Type B pancreatic cell (in vitro differentiated cells): ENCODE measurements around the gene RNPC3. TPM values are rescaled to one million over a fixed set of nuclear protein-coding genes. Genes with fewer than 3 reads are reported as not detected.
"Not testable (repeated sequence)": the region's sequence is repeated elsewhere in the genome, so short reads cannot be mapped to it uniquely, and the experiment has no call there.

ENCODE experiments used
- DNase-seq: peaks from one replicate; pipeline ENCODE4 v3.0.0; 2021; ENCODE audit warnings: mixed read lengths; ENCODE audit not compliant: unreplicated experiment; ENCODE audit errors: extremely low spot score
- H3K27ac Mint-ChIP-seq: 2 replicates; pipeline ENCODE4 v1.8.0; 2021; ENCODE audit warnings: mild to moderate bottlenecking, mixed read lengths
- H3K27me3 Mint-ChIP-seq: 2 replicates; pipeline ENCODE4 v1.8.0; 2021; ENCODE audit warnings: mixed read lengths
- H3K36me3 Mint-ChIP-seq: 2 replicates; pipeline ENCODE4 v1.8.0; 2021; ENCODE audit warnings: mixed read lengths
- H3K4me1 Mint-ChIP-seq: one replicate; pipeline ENCODE4 v1.8.0; 2021; ENCODE audit warnings: mixed read lengths; ENCODE audit not compliant: unreplicated experiment
- H3K4me3 Mint-ChIP-seq: 2 replicates; pipeline ENCODE4 v1.8.0; 2021; ENCODE audit warnings: mild to moderate bottlenecking, mixed read lengths
- H3K9me3 Mint-ChIP-seq: 2 replicates; pipeline ENCODE4 v1.8.0; 2021; ENCODE audit warnings: mixed read lengths
- total RNA-seq: library from RNA; stranded (reverse); gene quantifications from 2 replicates; pipeline ENCODE4 v1.2.1, GENCODE V29; 2021; ENCODE audit warnings: low replicate concordance
- TF ChIP-seq, protein P1 (sequence below): fragments of 200-600 bp; sonication (generic); conservative IDR thresholded peaks from 2 replicates; pipeline ENCODE4 v1.5.0; 2021; ENCODE audit warnings: antibody characterized with exemption, mild to moderate bottlenecking

The RNPC3 gene
- total RNA-seq, 1 donor from 2014 or later = 20.5 TPM

DNA sequence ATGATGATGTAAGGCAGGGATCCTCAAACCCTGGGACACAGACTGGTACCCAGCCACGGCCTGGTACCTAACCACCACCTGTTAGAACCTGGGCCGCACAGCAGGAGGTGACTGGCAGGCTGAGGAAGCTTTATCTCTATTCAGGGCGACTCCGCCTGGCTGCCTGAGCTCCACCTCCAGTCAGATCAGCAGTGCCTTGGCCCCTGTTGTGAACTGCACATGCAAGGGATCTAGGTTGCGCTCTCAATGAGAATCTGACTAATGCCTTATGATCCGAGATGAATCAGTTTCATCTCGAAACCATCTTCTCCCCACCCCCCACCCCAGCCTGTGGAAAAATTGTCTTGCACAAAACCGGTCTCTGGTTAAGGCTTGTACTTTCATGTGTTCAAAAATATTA is 4.2 kb downstream of the RNPC3 start:
- Mint-ChIP-seq H3K27me3 (no peaks in the 10 kb centered on the region), H3K27ac (no peak overlapping the region), H3K4me1 (no peaks in the 10 kb centered on the region), H3K4me3 (no peak overlapping the region), H3K36me3 (peaks cover 38% of the 10 kb centered on the region), H3K9me3 (no peaks in the 10 kb centered on the region)
- DNase-seq = no peak
- TF ChIP-seq, protein P1, sequence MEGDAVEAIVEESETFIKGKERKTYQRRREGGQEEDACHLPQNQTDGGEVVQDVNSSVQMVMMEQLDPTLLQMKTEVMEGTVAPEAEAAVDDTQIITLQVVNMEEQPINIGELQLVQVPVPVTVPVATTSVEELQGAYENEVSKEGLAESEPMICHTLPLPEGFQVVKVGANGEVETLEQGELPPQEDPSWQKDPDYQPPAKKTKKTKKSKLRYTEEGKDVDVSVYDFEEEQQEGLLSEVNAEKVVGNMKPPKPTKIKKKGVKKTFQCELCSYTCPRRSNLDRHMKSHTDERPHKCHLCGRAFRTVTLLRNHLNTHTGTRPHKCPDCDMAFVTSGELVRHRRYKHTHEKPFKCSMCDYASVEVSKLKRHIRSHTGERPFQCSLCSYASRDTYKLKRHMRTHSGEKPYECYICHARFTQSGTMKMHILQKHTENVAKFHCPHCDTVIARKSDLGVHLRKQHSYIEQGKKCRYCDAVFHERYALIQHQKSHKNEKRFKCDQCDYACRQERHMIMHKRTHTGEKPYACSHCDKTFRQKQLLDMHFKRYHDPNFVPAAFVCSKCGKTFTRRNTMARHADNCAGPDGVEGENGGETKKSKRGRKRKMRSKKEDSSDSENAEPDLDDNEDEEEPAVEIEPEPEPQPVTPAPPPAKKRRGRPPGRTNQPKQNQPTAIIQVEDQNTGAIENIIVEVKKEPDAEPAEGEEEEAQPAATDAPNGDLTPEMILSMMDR = no peak

DNA sequence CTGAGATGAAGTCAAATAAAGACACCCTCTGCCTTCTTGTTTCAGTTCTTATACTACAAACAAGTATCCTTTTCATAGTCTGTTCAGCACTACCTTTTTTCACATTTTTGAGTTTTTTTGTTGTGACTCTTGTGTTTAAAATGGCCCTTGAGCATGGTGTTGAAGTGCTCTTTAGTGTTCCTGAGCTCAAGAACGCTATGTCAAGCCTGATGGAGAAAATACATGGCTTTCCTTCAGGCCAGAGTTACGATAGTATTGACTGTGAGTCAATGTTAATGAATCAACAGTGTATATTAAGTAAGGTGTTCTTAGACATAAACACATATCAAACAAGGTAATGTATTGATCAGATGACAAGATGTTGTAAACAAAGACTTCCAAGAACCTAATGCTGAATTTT is 12.7 kb downstream of the RNPC3 start:
- Mint-ChIP-seq H3K4me1 (no peaks in the 10 kb centered on the region), H3K9me3 (no peaks in the 10 kb centered on the region), H3K4me3 (no peak overlapping the region), H3K27me3 (no peaks in the 10 kb centered on the region), H3K36me3 (peaks cover 35% of the 10 kb centered on the region), H3K27ac (no peak overlapping the region)
- TF ChIP-seq, protein P1 = no peak
- DNase-seq = no peak

DNA sequence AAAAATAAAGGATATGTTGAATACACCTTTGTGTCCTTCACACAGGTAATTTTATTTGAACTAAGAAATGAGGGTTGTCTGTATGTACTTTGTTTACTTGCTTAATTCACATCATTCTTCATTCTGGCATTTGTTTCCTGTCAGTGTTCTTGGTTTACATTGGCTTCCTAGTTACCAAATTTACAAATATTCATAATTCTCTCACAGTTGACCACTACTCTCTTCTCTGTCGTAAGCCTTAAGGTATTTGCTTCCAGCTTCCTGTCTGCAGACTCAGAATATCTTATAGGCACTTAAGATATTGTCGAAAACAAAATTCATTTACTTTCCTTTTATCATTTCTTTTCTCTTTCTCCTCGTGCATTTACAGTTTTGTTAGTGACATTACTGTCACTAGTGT is 15.9 kb downstream of the RNPC3 start:
- Mint-ChIP-seq H3K36me3 (peaks cover 36% of the 10 kb centered on the region), H3K9me3 (no peaks in the 10 kb centered on the region), H3K4me1 (no peaks in the 10 kb centered on the region), H3K27ac (no peak overlapping the region), H3K27me3 (no peaks in the 10 kb centered on the region), H3K4me3 (no peak overlapping the region)
- TF ChIP-seq, protein P1 = no peak
- no peak for DNase-seq

DNA sequence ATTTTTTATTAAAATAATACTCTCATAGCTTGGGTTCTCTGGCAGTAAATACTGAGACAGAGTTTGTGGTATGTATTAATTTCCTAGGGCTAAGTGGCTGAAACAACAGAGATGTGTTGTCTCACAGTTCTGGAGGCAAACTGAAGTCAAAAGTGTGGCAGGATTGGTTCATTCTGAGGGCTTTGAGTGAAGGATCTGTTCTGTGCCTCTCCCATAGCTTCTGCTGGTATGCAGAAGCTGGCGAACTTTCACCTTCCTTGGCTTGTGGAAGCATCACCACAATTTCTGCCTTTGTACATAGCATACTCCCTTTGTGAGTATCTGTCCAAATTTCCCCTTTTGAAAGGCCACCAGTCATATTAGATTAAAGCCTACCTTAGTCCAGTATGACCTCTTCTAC is 21.0 kb downstream of the RNPC3 start:
- TF ChIP-seq, protein P1 = no peak
- Mint-ChIP-seq H3K27ac (no peak overlapping the region), H3K4me1 (no peaks in the 10 kb centered on the region)

DNA sequence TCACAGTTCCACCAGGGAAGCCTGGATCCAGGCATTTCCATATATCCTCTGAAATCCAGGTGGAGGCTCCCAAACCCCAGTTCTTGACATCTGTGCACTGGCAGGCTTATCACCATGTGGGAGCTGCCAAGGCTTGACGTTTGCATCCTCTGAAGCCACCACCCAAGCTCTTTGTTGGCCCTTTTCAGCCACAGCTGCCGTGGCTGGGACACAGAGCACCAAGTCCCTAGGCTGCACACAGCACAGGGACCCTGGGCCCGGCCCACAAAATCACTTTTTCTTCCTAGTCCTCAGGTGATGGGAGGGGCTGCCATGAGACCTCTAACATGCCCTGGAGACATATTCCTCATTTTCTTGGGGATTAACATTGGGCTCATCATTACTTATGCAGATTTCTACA is 22.3 kb downstream of the RNPC3 start:
- Mint-ChIP-seq H3K36me3 (peaks cover 35% of the 10 kb centered on the region), H3K4me1 (no peaks in the 10 kb centered on the region), H3K4me3 (no peak overlapping the region), H3K27ac (no peak overlapping the region), H3K9me3 (no peaks in the 10 kb centered on the region), H3K27me3 (no peaks in the 10 kb centered on the region)
- TF ChIP-seq, protein P1 = no peak
- no peak for DNase-seq

More for the DNA sequence above, 21.0 kb downstream of the RNPC3 start:
- H3K4me3 Mint-ChIP-seq = no peak overlapping the region
- H3K36me3 Mint-ChIP-seq = peaks cover 35% of the 10 kb centered on the region
- DNase-seq = no peak
- no peaks in the 10 kb centered on the region for H3K9me3 Mint-ChIP-seq
- no peaks in the 10 kb centered on the region for H3K27me3 Mint-ChIP-seq

DNA sequence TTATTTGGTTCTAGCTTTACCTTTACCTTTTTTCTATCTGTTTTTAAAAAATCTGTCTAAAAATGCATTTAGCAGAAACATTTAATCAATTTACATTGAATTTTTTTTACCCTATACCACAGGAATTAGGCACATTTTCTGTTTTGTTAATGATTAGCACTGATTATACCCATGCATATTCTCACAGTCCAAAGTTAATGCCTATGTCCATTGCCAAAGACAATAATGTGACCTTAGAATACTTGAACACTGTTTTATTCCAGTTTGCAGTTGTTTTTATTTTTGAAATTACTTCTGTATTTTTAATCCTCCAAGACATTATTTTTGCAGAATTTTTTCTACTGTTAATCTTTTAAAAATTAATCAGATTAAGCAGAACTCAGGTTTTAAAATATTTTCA is 34.9 kb downstream of the RNPC3 start:
- Mint-ChIP-seq H3K4me3 (no peak overlapping the region), H3K9me3 (no peaks in the 10 kb centered on the region), H3K36me3 (peaks cover 5% of the 10 kb centered on the region), H3K27ac (no peak overlapping the region), H3K27me3 (no peaks in the 10 kb centered on the region), H3K4me1 (no peaks in the 10 kb centered on the region)
- TF ChIP-seq, protein P1 = no peak
- no peak for DNase-seq

DNA sequence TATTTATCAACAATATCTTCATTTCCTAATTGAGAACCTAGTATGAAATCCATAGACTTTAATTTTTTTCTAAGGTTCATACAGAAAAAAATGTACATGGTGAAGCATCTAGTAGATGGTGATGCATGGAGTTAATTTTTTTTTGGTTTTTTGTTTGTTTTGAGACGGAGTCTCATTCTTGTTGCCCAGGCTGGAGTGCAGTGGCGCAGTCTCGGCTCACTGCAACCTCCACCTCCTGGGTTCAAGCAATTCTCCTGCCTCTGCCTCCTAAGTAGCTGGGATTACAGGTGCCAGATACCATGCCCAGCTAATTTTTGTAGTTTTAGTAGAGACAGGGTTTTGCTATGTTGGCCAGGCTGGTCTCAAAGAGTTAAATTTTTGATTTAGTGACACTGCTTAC is 35.6 kb downstream of the RNPC3 start:
- not testable (repeated sequence) for H3K9me3 Mint-ChIP-seq, H3K27ac Mint-ChIP-seq, H3K27me3 Mint-ChIP-seq, DNase-seq, H3K36me3 Mint-ChIP-seq, H3K4me3 Mint-ChIP-seq, H3K4me1 Mint-ChIP-seq
